Mucosa of stomach (tissue), 1 donor: ENCODE results near the gene CYBB.

Source experiments
- H3K27me3 ChIP-seq: one replicate; pipeline ENCODE4 v1.7.0; 2013; ENCODE audit warnings: mild to moderate bottlenecking, low read length; ENCODE audit not compliant: control insufficient read depth, insufficient read depth
- H3K36me3 ChIP-seq: one replicate; pipeline ENCODE4 v1.7.0; 2013; ENCODE audit warnings: low read length; ENCODE audit not compliant: control insufficient read depth, insufficient read depth
- H3K4me1 ChIP-seq: one replicate; pipeline ENCODE4 v1.7.0; 2013; ENCODE audit warnings: mild to moderate bottlenecking, low read length; ENCODE audit not compliant: control insufficient read depth, insufficient read depth
- H3K4me3 ChIP-seq: one replicate; pipeline ENCODE4 v1.7.0; 2013; ENCODE audit warnings: low read length
- H3K9ac ChIP-seq: one replicate; pipeline ENCODE4 v1.7.0; 2013; ENCODE audit warnings: mild to moderate bottlenecking, low read length, moderate library complexity
- H3K9me3 ChIP-seq: one replicate; pipeline ENCODE4 v1.7.0; 2013; ENCODE audit warnings: mild to moderate bottlenecking, low read length, moderate library complexity; ENCODE audit not compliant: control insufficient read depth
- donor health status: Pancreatic carcinoma.

CYBB gene

GRCh38 chrX:37786624-37787422 is 7.0 kb downstream of the CYBB start:
- Histone ChIP-seq H3K9me3 (no peaks in the 10 kb centered on the region), H3K36me3 (no peaks in the 10 kb centered on the region), H3K27me3 (no peaks in the 10 kb centered on the region), H3K4me3 (no peak overlapping the region), H3K9ac (no peak overlapping the region), H3K4me1 (no peaks in the 10 kb centered on the region)

- Histone ChIP-seq H3K36me3 (no peaks in the 10 kb centered on the region), H3K4me3 (no peak overlapping the region), H3K9ac (no peak overlapping the region), H3K4me1 (no peaks in the 10 kb centered on the region), H3K27me3 (no peaks in the 10 kb centered on the region), H3K9me3 (no peaks in the 10 kb centered on the region)
Measured at GRCh38 chrX:37787423-37787869, 7.6 kb downstream of the CYBB start.

- Histone ChIP-seq H3K4me3 (no peak overlapping the region), H3K27me3 (no peaks in the 10 kb centered on the region)
Measured at GRCh38 chrX:37796310-37796709, 16.5 kb downstream of the CYBB start.

GRCh38 chrX:37796805-37797204 is 16.9 kb downstream of the CYBB start:
- Histone ChIP-seq H3K9me3 (no peaks in the 10 kb centered on the region), H3K4me1 (peaks cover 4% of the 10 kb centered on the region), H3K36me3 (no peaks in the 10 kb centered on the region), H3K4me3 (no peak overlapping the region), H3K27me3 (no peaks in the 10 kb centered on the region), H3K9ac (no peak overlapping the region)

More at GRCh38 chrX:37796310-37796709, 16.5 kb downstream of the CYBB start:
- Histone ChIP-seq H3K36me3 (no peaks in the 10 kb centered on the region), H3K9me3 (no peaks in the 10 kb centered on the region), H3K4me1 (peaks cover 4% of the 10 kb centered on the region), H3K9ac (no peak overlapping the region)

- no peak overlapping the region for H3K9ac ChIP-seq
- H3K36me3 ChIP-seq: no peaks in the 10 kb centered on the region
- no peaks in the 10 kb centered on the region for H3K9me3 ChIP-seq
- no peaks in the 10 kb centered on the region for H3K27me3 ChIP-seq
- no peak overlapping the region for H3K4me3 ChIP-seq
- H3K4me1 ChIP-seq: peaks cover 4% of the 10 kb centered on the region
Measured at GRCh38 chrX:37799936-37800335, 20.1 kb downstream of the CYBB start.

- Histone ChIP-seq H3K9ac (no peak overlapping the region), H3K36me3 (no peaks in the 10 kb centered on the region), H3K27me3 (no peaks in the 10 kb centered on the region), H3K4me1 (peaks cover 4% of the 10 kb centered on the region), H3K9me3 (no peaks in the 10 kb centered on the region), H3K4me3 (no peak overlapping the region)
Measured at GRCh38 chrX:37800717-37801116, 20.9 kb downstream of the CYBB start.

- Histone ChIP-seq H3K9ac (no peak overlapping the region), H3K4me1 (no peaks in the 10 kb centered on the region), H3K9me3 (no peaks in the 10 kb centered on the region), H3K4me3 (no peak overlapping the region), H3K27me3 (no peaks in the 10 kb centered on the region), H3K36me3 (no peaks in the 10 kb centered on the region)
Measured at GRCh38 chrX:37802028-37802427, 22.2 kb downstream of the CYBB start.

- Histone ChIP-seq H3K36me3 (no peaks in the 10 kb centered on the region), H3K4me1 (no peaks in the 10 kb centered on the region), H3K4me3 (no peak overlapping the region), H3K9ac (no peak overlapping the region), H3K27me3 (no peaks in the 10 kb centered on the region), H3K9me3 (no peaks in the 10 kb centered on the region)
Measured at GRCh38 chrX:37803057-37803456, 23.2 kb downstream of the CYBB start.

GRCh38 chrX:37809970-37810369 is 30.1 kb downstream of the CYBB start:
- Histone ChIP-seq H3K4me1 (no peaks in the 10 kb centered on the region), H3K9ac (no peak overlapping the region), H3K9me3 (no peaks in the 10 kb centered on the region), H3K4me3 (no peak overlapping the region), H3K36me3 (no peaks in the 10 kb centered on the region), H3K27me3 (no peaks in the 10 kb centered on the region)

- Histone ChIP-seq H3K27me3 (no peaks in the 10 kb centered on the region), H3K9ac (no peak overlapping the region), H3K9me3 (no peaks in the 10 kb centered on the region), H3K4me3 (no peak overlapping the region), H3K36me3 (no peaks in the 10 kb centered on the region), H3K4me1 (no peaks in the 10 kb centered on the region)
Measured at GRCh38 chrX:37812110-37812509, 32.3 kb downstream of the CYBB start.

GRCh38 chrX:37813570-37813969 is 33.7 kb downstream of the CYBB start:
- Histone ChIP-seq H3K9me3 (no peaks in the 10 kb centered on the region), H3K4me3 (no peak overlapping the region), H3K4me1 (no peaks in the 10 kb centered on the region)

GRCh38 chrX:37815366-37815765 is 35.5 kb downstream of the CYBB start:
- Histone ChIP-seq H3K4me1 (no peaks in the 10 kb centered on the region), H3K9ac (no peak overlapping the region), H3K27me3 (no peaks in the 10 kb centered on the region), H3K4me3 (no peak overlapping the region), H3K9me3 (no peaks in the 10 kb centered on the region), H3K36me3 (no peaks in the 10 kb centered on the region)

More at GRCh38 chrX:37813570-37813969, 33.7 kb downstream of the CYBB start:
- Histone ChIP-seq H3K27me3 (no peaks in the 10 kb centered on the region), H3K36me3 (no peaks in the 10 kb centered on the region), H3K9ac (no peak overlapping the region)
